ENCODE results near the gene CARNS1. TPM values are rescaled to one million over a fixed set of nuclear protein-coding genes. Genes with fewer than 3 reads are reported as not detected.
A peak's percentile ranks its signal among the peaks of the same experiment; 100 is the strongest.

CARNS1 gene
- total and polyA plus RNA-seq, 4 donors, result 0.38 to 9.3 (median 7.6) TPM

DNA sequence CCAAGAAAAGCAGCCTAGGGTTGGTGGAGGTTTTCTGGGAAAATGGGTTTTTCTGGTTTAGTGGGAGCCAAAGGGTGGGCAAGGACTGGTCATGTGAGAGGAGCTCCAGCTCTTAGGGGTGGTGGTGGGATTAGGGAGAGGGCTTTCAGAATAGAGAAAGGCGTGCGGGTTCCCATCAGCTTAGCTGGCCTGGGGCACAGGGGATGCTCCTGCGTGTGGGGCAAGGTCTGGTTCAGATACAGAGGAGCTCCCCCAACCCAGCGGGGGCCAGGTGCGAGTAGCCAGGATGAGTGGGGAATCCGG lies 52.9 kb downstream of the CARNS1 start:
- Histone ChIP-seq H3K27ac (ENCODE audit: low read depth in 1 of 2, low read length in 2 of 2) (peak overlapping the region in 1 of 2 donors; percentile 15), H3K4me1 (ENCODE audit: control insufficient read depth in 1 of 2, insufficient read depth in 2 of 2, low read length in 2 of 2) (no peaks in the 10 kb centered on the region), H3K36me3 (ENCODE audit: control insufficient read depth in 1 of 2, insufficient read depth in 2 of 2, low read length in 1 of 2) (no peaks in the 10 kb centered on the region), H3K9me3 (ENCODE audit: control insufficient read depth, low read length) (no peaks in the 10 kb centered on the region), H3K4me3 (ENCODE audit: low read length in 2 of 2) (peak overlapping the region; percentile 13 to 90), H3K27me3 (ENCODE audit: control insufficient read depth in 1 of 2, insufficient read depth in 2 of 2, low read length in 1 of 2) (no peaks in the 10 kb centered on the region)
- intact Hi-C loops (cut with DNase I), result loop anchor here (5.0 kb wide), 2 partner anchors 39 to 66 kb away; partner anchors contain the start of genes PPP1CA (in 2 of the 2), TBC1D10C (in 2 of the 2), CDK2AP2 (in 1 of the 2) and PITPNM1 (in 1 of the 2)
- ATAC-seq (ENCODE audit: low FRiP score), result no peak
- 2 to 3% methylated on average over 6 of the region's 6 CpGs for WGBS, 2 donors
- DNase-seq, result no peak

GRCh38 chr11:67468759-67469507 lies 53.5 kb downstream of the CARNS1 start, which contains the start of gene TMEM134:
Gene TMEM134 (minus strand): TSS chr11:67469251. CDS start chr11:67469192, 59 bp downstream.
- Histone ChIP-seq H3K27me3 (ENCODE audit: control insufficient read depth in 1 of 2, insufficient read depth in 2 of 2, low read length in 1 of 2) (no peaks in the 10 kb centered on the region), H3K4me1 (ENCODE audit: control insufficient read depth in 1 of 2, insufficient read depth in 2 of 2, low read length in 2 of 2) (no peaks in the 10 kb centered on the region), H3K36me3 (ENCODE audit: control insufficient read depth in 1 of 2, insufficient read depth in 2 of 2, low read length in 1 of 2) (no peaks in the 10 kb centered on the region), H3K27ac (ENCODE audit: low read depth in 1 of 2, low read length in 2 of 2) (peak within 1 kb of the TSS; percentile 29 to 46), H3K9me3 (ENCODE audit: control insufficient read depth, low read length) (no peaks in the 10 kb centered on the region), H3K4me3 (ENCODE audit: low read length in 2 of 2) (peak within 1 kb of the TSS; percentile 74 to 90)
- intact Hi-C loops (cut with DNase I), result loop anchor here (5.0 kb wide), 2 partner anchors 38 to 67 kb away; partner anchors contain the start of genes PPP1CA (in 2 of the 2), TBC1D10C (in 2 of the 2), CDK2AP2 (in 1 of the 2) and PITPNM1 (in 1 of the 2)
- peak; percentile 96 to 98 for DNase-seq
- peak; percentile 95 for ATAC-seq (ENCODE audit: low FRiP score)
- 1 to 2% methylated on average over 38 to 76 of the region's 76 CpGs for WGBS, 2 donors

DNA sequence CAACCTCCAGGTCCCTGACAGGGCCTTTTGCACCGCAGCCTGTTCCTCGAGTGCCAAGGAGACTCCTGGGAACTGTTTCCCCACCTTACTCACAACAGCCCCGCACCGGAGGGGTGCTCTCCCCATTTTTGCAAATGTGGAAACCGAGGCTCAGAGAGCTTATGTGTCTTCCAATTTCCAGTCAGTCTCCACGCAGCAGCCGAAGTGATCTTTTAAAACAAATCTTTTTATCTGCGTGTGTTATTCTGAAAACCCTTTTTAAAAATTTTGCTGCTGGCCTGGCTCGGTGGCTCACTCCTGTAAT lies 54.0 kb downstream of the CARNS1 start:
- Histone ChIP-seq H3K4me1 (ENCODE audit: control insufficient read depth in 1 of 2, insufficient read depth in 2 of 2, low read length in 2 of 2) (no peaks in the 10 kb centered on the region), H3K36me3 (ENCODE audit: control insufficient read depth in 1 of 2, insufficient read depth in 2 of 2, low read length in 1 of 2) (no peaks in the 10 kb centered on the region), H3K27me3 (ENCODE audit: control insufficient read depth in 1 of 2, insufficient read depth in 2 of 2, low read length in 1 of 2) (no peaks in the 10 kb centered on the region), H3K4me3 (ENCODE audit: low read length in 2 of 2) (peak overlapping the region; percentile 7 to 65), H3K9me3 (ENCODE audit: control insufficient read depth, low read length) (no peaks in the 10 kb centered on the region), H3K27ac (ENCODE audit: low read depth in 1 of 2, low read length in 2 of 2) (peak overlapping the region in 1 of 2 donors; percentile 46)
- ATAC-seq (ENCODE audit: low FRiP score) (no peak), DNase-seq (no peak)
- intact Hi-C loops (cut with DNase I), result loop anchor here (5.0 kb wide), 2 partner anchors 38 to 67 kb away; partner anchors contain the start of genes PPP1CA (in 2 of the 2), TBC1D10C (in 2 of the 2), CDK2AP2 (in 1 of the 2) and PITPNM1 (in 1 of the 2)
- 5 to 6% methylated on average over 9 of the region's 9 CpGs for WGBS, 2 donors

DNA sequence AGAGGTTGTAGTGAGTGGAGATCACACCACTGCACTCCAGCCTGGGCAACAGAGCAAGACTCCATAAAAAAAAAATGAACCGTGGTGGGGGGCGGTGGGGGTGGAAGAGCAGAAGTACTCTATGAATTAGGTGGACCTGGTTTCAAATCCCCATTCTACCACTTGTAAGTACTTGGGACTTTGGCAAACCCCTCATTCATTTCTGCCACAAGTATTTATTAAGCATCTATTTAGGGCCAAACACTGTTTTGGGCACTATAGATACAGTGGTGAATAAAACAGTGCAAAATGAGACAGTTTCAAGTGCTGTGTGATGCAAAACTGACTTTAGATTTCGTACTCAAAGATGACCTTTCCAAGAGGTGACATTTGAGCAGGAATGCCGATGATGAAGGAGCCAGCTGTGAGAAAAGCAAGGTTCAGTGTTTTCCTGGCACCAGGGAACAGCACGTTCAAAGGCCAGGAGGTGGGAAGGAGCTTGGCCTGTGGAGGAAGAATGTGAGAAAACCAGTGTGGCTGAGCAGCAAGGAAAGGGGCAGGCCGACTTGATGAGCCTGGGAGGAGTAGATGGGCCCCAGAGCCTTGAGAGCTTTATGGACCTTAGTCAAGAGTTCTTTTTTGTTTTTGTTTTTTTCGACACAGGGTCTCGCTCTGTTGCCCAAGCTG lies 55.0 kb downstream of the CARNS1 start:
- WGBS, 2 donors, result 81 to 83% methylated on average over 8 of the region's 8 CpGs
- DNase-seq (no peak), ATAC-seq (ENCODE audit: low FRiP score) (no peak)
- H3K4me3 ChIP-seq (ENCODE audit: low read length in 2 of 2), result no peak overlapping the region
- H3K9me3 ChIP-seq (ENCODE audit: control insufficient read depth, low read length), result no peaks in the 10 kb centered on the region
- H3K27ac ChIP-seq (ENCODE audit: low read depth in 1 of 2, low read length in 2 of 2), result no peak overlapping the region
- no peaks in the 10 kb centered on the region for H3K36me3 ChIP-seq (ENCODE audit: control insufficient read depth in 1 of 2, insufficient read depth in 2 of 2, low read length in 1 of 2)
- intact Hi-C loops (cut with DNase I), result no loop called here
- no peaks in the 10 kb centered on the region for H3K27me3 ChIP-seq (ENCODE audit: control insufficient read depth in 1 of 2, insufficient read depth in 2 of 2, low read length in 1 of 2)
- no peaks in the 10 kb centered on the region for H3K4me1 ChIP-seq (ENCODE audit: control insufficient read depth in 1 of 2, insufficient read depth in 2 of 2, low read length in 2 of 2)

- Histone ChIP-seq H3K27ac (ENCODE audit: low read depth in 1 of 2, low read length in 2 of 2) (no peak overlapping the region), H3K4me3 (ENCODE audit: low read length in 2 of 2) (no peak overlapping the region), H3K4me1 (ENCODE audit: control insufficient read depth in 1 of 2, insufficient read depth in 2 of 2, low read length in 2 of 2) (no peaks in the 10 kb centered on the region), H3K36me3 (ENCODE audit: control insufficient read depth in 1 of 2, insufficient read depth in 2 of 2, low read length in 1 of 2) (no peaks in the 10 kb centered on the region), H3K9me3 (ENCODE audit: control insufficient read depth, low read length) (no peaks in the 10 kb centered on the region), H3K27me3 (ENCODE audit: control insufficient read depth in 1 of 2, insufficient read depth in 2 of 2, low read length in 1 of 2) (no peaks in the 10 kb centered on the region)
- intact Hi-C loops (cut with DNase I), result no loop called here
- ATAC-seq (ENCODE audit: low FRiP score) (no peak), DNase-seq (no peak)
- 74 to 77% methylated on average over 7 of the region's 7 CpGs for WGBS, 2 donors
Observed at GRCh38 chr11:67472882-67473281, 57.4 kb downstream of the CARNS1 start.

Other genes starting within 250 kb of the CARNS1 start
- gene GRK2, start 149.2 kb upstream of the CARNS1 start, total RNA-seq, result 10 to 100 TPM; 53.8 to 77.6 TPM
- gene GRK2, start 149.2 kb upstream of the CARNS1 start, polyA plus RNA-seq, result 10 to 100 TPM; 29.3 to 53.6 TPM
- gene ANKRD13D, start 126.4 kb upstream of the CARNS1 start, total RNA-seq, result 10 to 100 TPM; 43.2 to 96.1 TPM
- gene ANKRD13D, start 126.4 kb upstream of the CARNS1 start, polyA plus RNA-seq, result 100 to 1,000 TPM in 1 of 2 donors, 10 to 100 TPM in 1; 16.8 to 100 TPM
- gene SSH3, start 112.1 kb upstream of the CARNS1 start, total RNA-seq, result 10 to 100 TPM; 27.3 to 37.0 TPM
- 10 to 100 TPM; 13.3 to 24.1 TPM for gene SSH3, start 112.1 kb upstream of the CARNS1 start, polyA plus RNA-seq
- 10 to 100 TPM; 82.7 to 85.1 TPM for gene POLD4, start 62.1 kb upstream of the CARNS1 start, total RNA-seq
- 100 to 1,000 TPM; 175 to 338 TPM for gene POLD4, start 62.1 kb upstream of the CARNS1 start, polyA plus RNA-seq
- 10 to 100 TPM in 1 of 2 donors, 1 to 10 TPM in 1; 7.7 to 12.0 TPM for gene CLCF1, start 42.1 kb upstream of the CARNS1 start, total RNA-seq
- gene CLCF1, start 42.1 kb upstream of the CARNS1 start, polyA plus RNA-seq, result 10 to 100 TPM in 1 of 2 donors, 1 to 10 TPM in 1; 2.6 to 19.5 TPM
- gene RAD9A, start 23.7 kb upstream of the CARNS1 start, total RNA-seq, result 10 to 100 TPM; 14.6 to 25.1 TPM
- 10 to 100 TPM in 1 of 2 donors, 1 to 10 TPM in 1; 8.8 to 56.2 TPM for gene RAD9A, start 23.7 kb upstream of the CARNS1 start, polyA plus RNA-seq
- gene PPP1CA, start 13.8 kb upstream of the CARNS1 start, total RNA-seq, result 10 to 100 TPM; 61.7 to 64.8 TPM
- gene PPP1CA, start 13.8 kb upstream of the CARNS1 start, polyA plus RNA-seq, result 10 to 100 TPM; 79.6 to 92.0 TPM
- gene TBC1D10C, start 11.6 kb upstream of the CARNS1 start, total RNA-seq, result 1 to 10 TPM; 4.2 to 9.5 TPM
- gene TBC1D10C, start 11.6 kb upstream of the CARNS1 start, polyA plus RNA-seq, result 1 to 10 TPM; 1.9 to 2.3 TPM
- 10 to 100 TPM; 30.8 to 37.7 TPM for gene RPS6KB2, start 12.8 kb downstream of the CARNS1 start, total RNA-seq
- 10 to 100 TPM; 38.2 to 84.8 TPM for gene RPS6KB2, start 12.8 kb downstream of the CARNS1 start, polyA plus RNA-seq
- 1 to 10 TPM; 2.9 to 4.8 TPM for gene PTPRCAP, start 22.0 kb downstream of the CARNS1 start, total RNA-seq
- 10 to 100 TPM in 1 of 2 donors, 1 to 10 TPM in 1; 2.0 to 13.8 TPM for gene PTPRCAP, start 22.0 kb downstream of the CARNS1 start, polyA plus RNA-seq
- 10 to 100 TPM; 77.6 to 79.6 TPM for gene CORO1B, start 27.8 kb downstream of the CARNS1 start, total RNA-seq
- 10 to 100 TPM; 45.7 to 96.7 TPM for gene CORO1B, start 27.8 kb downstream of the CARNS1 start, polyA plus RNA-seq
- gene GPR152, start 37.1 kb downstream of the CARNS1 start, total RNA-seq, result not detected
- not detected for gene GPR152, start 37.1 kb downstream of the CARNS1 start, polyA plus RNA-seq
- 1 to 10 TPM; 2.4 TPM for gene CABP4, start 39.7 kb downstream of the CARNS1 start, total RNA-seq
- 1 to 10 TPM in 1 of 2 donors, under 1 TPM in 1; 0.33 to 3.9 TPM for gene CABP4, start 39.7 kb downstream of the CARNS1 start, polyA plus RNA-seq
- gene TMEM134, start 53.6 kb downstream of the CARNS1 start, total RNA-seq, result 10 to 100 TPM; 34.1 to 37.6 TPM
- 10 to 100 TPM; 20.0 to 63.2 TPM for gene TMEM134, start 53.6 kb downstream of the CARNS1 start, polyA plus RNA-seq
- 10 to 100 TPM; 61.2 to 63.1 TPM for gene AIP, start 67.3 kb downstream of the CARNS1 start, total RNA-seq
- 100 to 1,000 TPM; 105 to 141 TPM for gene AIP, start 67.3 kb downstream of the CARNS1 start, polyA plus RNA-seq
- 10 to 100 TPM; 40.5 to 48.8 TPM for gene PITPNM1, start 89.7 kb downstream of the CARNS1 start, total RNA-seq
- 10 to 100 TPM; 11.8 to 22.5 TPM for gene PITPNM1, start 89.7 kb downstream of the CARNS1 start, polyA plus RNA-seq
- 10 to 100 TPM; 40.8 to 65.6 TPM for gene CDK2AP2, start 92.5 kb downstream of the CARNS1 start, total RNA-seq
- 100 to 1,000 TPM in 1 of 2 donors, 10 to 100 TPM in 1; 87.3 to 105 TPM for gene CDK2AP2, start 92.5 kb downstream of the CARNS1 start, polyA plus RNA-seq
- not detected for gene CABP2, start 107.8 kb downstream of the CARNS1 start, total RNA-seq
- gene CABP2, start 107.8 kb downstream of the CARNS1 start, polyA plus RNA-seq, result not detected
- 100 to 1,000 TPM; 371 to 432 TPM for gene GSTP1, start 168.1 kb downstream of the CARNS1 start, total RNA-seq
- 100 to 1,000 TPM; 559 to 782 TPM for gene GSTP1, start 168.1 kb downstream of the CARNS1 start, polyA plus RNA-seq
- gene NDUFV1, start 191.3 kb downstream of the CARNS1 start, total RNA-seq, result 100 to 1,000 TPM; 113 to 123 TPM
- 100 to 1,000 TPM; 104 to 295 TPM for gene NDUFV1, start 191.3 kb downstream of the CARNS1 start, polyA plus RNA-seq
- gene NUDT8, start 214.3 kb downstream of the CARNS1 start, total RNA-seq, result 1 to 10 TPM; 4.6 to 6.8 TPM
- 1 to 10 TPM; 4.1 to 9.5 TPM for gene NUDT8, start 214.3 kb downstream of the CARNS1 start, polyA plus RNA-seq
- gene TBX10, start 224.1 kb downstream of the CARNS1 start, total RNA-seq, result not detected
- gene TBX10, start 224.1 kb downstream of the CARNS1 start, polyA plus RNA-seq, result 1 to 10 TPM in 1 of 2 donors, under 1 TPM in 1; 0.23 to 5.4 TPM
- gene ACY3, start 235.1 kb downstream of the CARNS1 start, total RNA-seq, result not detected
- 1 to 10 TPM in 1 of 2 donors, not detected in 1; 8.3 TPM for gene ACY3, start 235.1 kb downstream of the CARNS1 start, polyA plus RNA-seq

Measured in aorta (tissue), 5 donors.